Upper lobe of left lung (tissue), 6 donors: Measurements from ENCODE around the gene ETFA. TPM values are rescaled to one million over a fixed set of nuclear protein-coding genes. Genes with fewer than 3 reads are reported as not detected.

Experiments
- ATAC-seq, 2 donors: fragments of 200-7000 bp; cut with Tn5 transposase; one replicate each; pipeline ENCODE4 v1.9.1; 2022; ENCODE audit warnings: mild to moderate bottlenecking in 2 of 2, moderate library complexity in 2 of 2; ENCODE audit not compliant: low FRiP score in 2 of 2
- DNase-seq, 2 donors: peaks; one replicate each; pipeline ENCODE4 v3.0.0-alpha.2; 2019 to 2020
- H3K27ac ChIP-seq, 4 donors: fragments of 200-600 bp; sonication (generic); one replicate each; pipeline ENCODE4 v1.5.1; 2016 to 2019
- H3K27me3 ChIP-seq, 4 donors: fragments of 200-600 bp; sonication (generic); one replicate each; pipeline ENCODE4 v1.5.1; 2017 to 2019
- H3K36me3 ChIP-seq, 4 donors: fragments of 200-600 bp; sonication (generic); one replicate each; pipeline ENCODE4 v1.5.1; 2016 to 2019
- H3K4me1 ChIP-seq, 4 donors: fragments of 200-600 bp; sonication (generic); one replicate each; pipeline ENCODE4 v1.5.1; 2018 to 2019
- H3K4me3 ChIP-seq, 4 donors: fragments of 200-600 bp; sonication (generic); one replicate each; pipeline ENCODE4 v1.5.1; 2017 to 2019; ENCODE audit warnings: mild to moderate bottlenecking in 2 of 4, moderate library complexity in 1 of 4
- H3K9me3 ChIP-seq, 4 donors: fragments of 200-600 bp; sonication (generic); one replicate each; pipeline ENCODE4 v1.5.1; 2018 to 2019
- CTCF ChIP-seq, 6 experiments: fragments of 450-650 bp in 4 of 6; fragments of 200-600 bp in 2 of 6; sonication (generic) in 2 of 6; IDR thresholded peaks; one replicate each; pipeline ENCODE4 v1.5.1; 2016 to 2019; ENCODE audit warnings: antibody characterized with exemption in 6 of 6
- EP300 ChIP-seq, 4 donors: sonication (generic); formaldehyde crosslinking; IDR thresholded peaks; one replicate each; pipeline ENCODE4 v1.5.1; 2017; ENCODE audit warnings: antibody characterized with exemption in 4 of 4, control low read depth in 2 of 4
- POLR2A ChIP-seq, 4 donors: fragments of 450-650 bp; IDR thresholded peaks; one replicate each; pipeline ENCODE4 v1.5.1; 2016 to 2017; ENCODE audit warnings: antibody characterized with exemption in 4 of 4, mild to moderate bottlenecking in 2 of 4
- POLR2AphosphoS5 ChIP-seq, 2 donors: sonication (generic); formaldehyde crosslinking; IDR thresholded peaks; one replicate each; pipeline ENCODE4 v1.5.1; 2017; ENCODE audit warnings: antibody characterized with exemption in 2 of 2
- WGBS, 2 donors: methylation state at CpG; one replicate each; pipeline ENCODE4 v1.1.5; 2017 to 2018; 5-methylcytosine and 5-hydroxymethylcytosine counted together
- total RNA-seq, 6 donors: library from RNA; depleted of rRNA in 4 of 6; stranded (reverse); fragments of >200 nt in 4 of 6; gene quantifications; one replicate each; pipeline versions ENCODE4 v1.1.0 to v1.2.1, GENCODE V29; 2016 to 2021
- donor health status: DM: no; HTN: no; CAD: no; lungs with moderate emphysema.
- donor health status: DM: no; HTN: yes; CAD: no; lungs with severe emphysema.

The ETFA gene
- total RNA-seq, 6 donors from 2014 or later: 31.6 to 82.9 (median 68.7) TPM

- no peaks in the 10 kb centered on the region for H3K36me3 ChIP-seq
- ATAC-seq (no peak), DNase-seq (no peak)
- no peak overlapping the region for H3K27ac ChIP-seq
- TF ChIP-seq CTCF (IDR thresholded peaks at IDR 0.05) (peak in 1 of 6 experiments; percentile 10), EP300 (IDR thresholded peaks at IDR 0.05) (no peak), POLR2AphosphoS5 (IDR thresholded peaks at IDR 0.05) (no peak)
- H3K27me3 ChIP-seq: peaks cover 4 to 47% (median 26%) of the 10 kb centered on the region in 4 donors
- peaks cover 0 to 3% (median 0%) of the 10 kb centered on the region in 4 donors for H3K9me3 ChIP-seq
- 39 to 46% methylated on average over 9 of the region's 9 CpGs for WGBS, 2 donors
- no peak overlapping the region for H3K4me3 ChIP-seq
- H3K4me1 ChIP-seq: peaks cover 23 to 39% (median 27%) of the 10 kb centered on the region in 4 donors
Measured at GRCh38 chr15:76333720-76334437, 22.6 kb upstream of the ETFA start.

DNA sequence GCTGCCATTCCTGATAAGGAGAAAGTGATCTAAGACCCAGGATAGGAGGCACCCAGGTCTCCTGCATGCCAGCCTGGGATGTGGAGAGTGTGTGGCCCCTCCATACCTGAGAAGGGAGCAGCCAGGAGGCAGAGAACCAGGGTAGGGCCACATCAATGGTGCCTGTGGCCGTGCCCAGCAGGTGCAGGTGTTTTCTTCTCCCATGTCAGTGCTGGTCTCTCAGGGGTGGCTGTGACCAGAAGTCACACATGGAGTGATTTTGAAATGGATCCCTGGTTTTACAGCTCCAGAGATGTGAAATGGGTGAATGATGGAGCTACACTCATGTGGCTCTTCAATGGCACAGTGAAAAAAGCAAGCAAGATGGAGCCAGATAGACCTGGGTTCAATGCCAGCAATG lies 22.0 kb upstream of the ETFA start:
- Histone ChIP-seq H3K9me3 (peaks cover 0 to 3% (median 0%) of the 10 kb centered on the region in 4 donors), H3K27ac (no peak overlapping the region), H3K4me1 (peaks cover 23 to 34% (median 24%) of the 10 kb centered on the region in 4 donors), H3K36me3 (no peaks in the 10 kb centered on the region), H3K4me3 (no peak overlapping the region), H3K27me3 (peaks cover 4 to 41% (median 22%) of the 10 kb centered on the region in 4 donors)
- WGBS, 2 donors: 100% methylated on average over 1 of the region's 1 CpG; no CpG with 5 or more reads in 1 of the 2 donors
- no peak for ATAC-seq
- no peak for DNase-seq
- TF ChIP-seq POLR2A (IDR thresholded peaks at IDR 0.05) (no peak), POLR2AphosphoS5 (IDR thresholded peaks at IDR 0.05) (no peak), EP300 (IDR thresholded peaks at IDR 0.05) (no peak), CTCF (IDR thresholded peaks at IDR 0.05) (no peak)

DNA sequence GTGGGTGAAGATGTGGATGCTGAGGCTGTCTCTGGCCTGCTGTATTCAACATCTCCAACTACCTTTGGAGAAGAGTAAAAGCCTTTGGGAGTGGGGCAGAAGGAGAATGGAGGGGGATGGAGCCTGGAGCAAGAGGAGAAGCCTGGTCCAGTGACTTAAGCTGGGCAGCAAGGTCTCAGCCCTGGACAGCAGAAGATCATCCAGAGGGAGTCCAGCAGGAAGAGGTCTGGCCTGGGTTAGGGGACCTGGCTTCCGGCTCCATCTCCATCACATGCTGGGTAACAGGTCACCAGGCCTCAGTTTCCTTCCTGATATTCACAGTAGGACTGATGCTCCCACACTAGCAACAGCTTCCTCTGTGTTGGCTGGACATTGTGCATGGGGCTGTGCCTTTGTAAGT lies 21.5 kb upstream of the ETFA start:
- no peak for ATAC-seq
- no peaks in the 10 kb centered on the region for H3K36me3 ChIP-seq
- TF ChIP-seq CTCF (IDR thresholded peaks at IDR 0.05) (no peak), POLR2AphosphoS5 (IDR thresholded peaks at IDR 0.05) (no peak), EP300 (IDR thresholded peaks at IDR 0.05) (no peak), POLR2A (IDR thresholded peaks at IDR 0.05) (no peak)
- H3K27ac ChIP-seq: no peak overlapping the region
- peaks cover 0 to 3% (median 0%) of the 10 kb centered on the region in 4 donors for H3K9me3 ChIP-seq
- no peak for DNase-seq
- H3K27me3 ChIP-seq: peaks cover 1 to 36% (median 17%) of the 10 kb centered on the region in 4 donors
- 100% methylated on average over 1 of the region's 1 CpG; no CpG with 5 or more reads in 1 of the 2 donors for WGBS, 2 donors
- peaks cover 18 to 29% (median 19%) of the 10 kb centered on the region in 4 donors for H3K4me1 ChIP-seq
- H3K4me3 ChIP-seq: no peak overlapping the region

DNA sequence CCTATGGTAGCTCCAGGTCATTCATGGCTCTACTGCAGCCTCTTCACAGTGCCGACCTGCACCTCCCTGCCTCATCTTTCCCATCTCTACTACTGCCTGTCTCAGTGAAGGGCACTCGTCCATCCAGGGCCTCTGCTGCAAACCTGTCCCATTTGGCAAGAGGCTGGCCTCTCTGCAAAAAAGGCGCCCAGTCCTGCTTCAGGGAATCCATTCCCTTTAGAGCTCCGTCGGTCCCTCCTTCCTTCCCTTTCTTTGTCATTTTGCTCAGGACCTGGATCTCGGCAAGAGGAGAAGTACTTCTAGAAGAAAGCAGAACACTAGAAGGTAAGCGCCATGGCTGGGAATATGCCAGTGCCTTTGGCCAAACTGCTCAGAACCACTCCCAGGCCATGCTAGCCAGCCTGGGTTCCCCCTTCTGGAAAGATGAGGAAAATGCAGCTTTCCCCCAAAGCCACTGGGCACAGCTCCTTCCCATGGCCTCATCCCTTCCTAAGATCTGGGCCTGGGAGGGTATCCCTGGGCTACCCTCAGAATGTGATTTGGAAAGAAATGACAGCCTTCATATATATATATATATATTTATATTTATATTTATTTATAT lies 18.9 kb upstream of the ETFA start:
- Histone ChIP-seq H3K9me3 (no peaks in the 10 kb centered on the region), H3K27me3 (peaks cover 0 to 11% (median under 1%) of the 10 kb centered on the region in 4 donors), H3K4me3 (no peak overlapping the region), H3K27ac (no peak overlapping the region), H3K36me3 (no peaks in the 10 kb centered on the region), H3K4me1 (peaks cover 0 to 2% (median under 1%) of the 10 kb centered on the region in 4 donors)
- DNase-seq (no peak), ATAC-seq (peak; percentile 65 to 86)
- TF ChIP-seq POLR2AphosphoS5 (IDR thresholded peaks at IDR 0.05): no peak
- no peak for TF ChIP-seq EP300 (IDR thresholded peaks at IDR 0.05)
- no peak for TF ChIP-seq POLR2A (IDR thresholded peaks at IDR 0.05)
- TF ChIP-seq CTCF (IDR thresholded peaks at IDR 0.05): peak; percentile 9 to 49 (median 42)
- 70 to 71% methylated on average over 7 of the region's 7 CpGs for WGBS, 2 donors
